Measurements from ENCODE around the gene PRCP.

Gene PRCP

DNA sequence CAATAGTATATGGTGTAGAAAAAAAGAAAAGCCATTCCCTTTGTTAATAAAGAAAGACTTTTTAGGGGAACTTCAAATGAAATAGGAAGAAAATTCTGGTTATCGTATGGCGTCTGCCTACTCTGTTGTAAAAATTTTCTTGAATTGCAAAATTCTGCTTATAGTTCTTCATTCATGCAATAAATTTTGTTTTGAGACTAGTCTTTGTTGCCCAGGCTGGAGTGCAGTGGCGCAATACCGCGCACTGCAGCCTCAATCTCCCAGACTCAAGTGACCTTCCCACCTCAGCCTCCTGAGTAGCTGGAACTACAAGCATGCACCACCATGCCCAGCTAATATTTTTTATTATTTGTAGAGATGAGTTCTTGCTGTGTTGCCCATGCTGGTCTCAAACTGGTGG lies 7.1 kb upstream of the PRCP start:
- H3K4me3 ChIP-seq (ENCODE audit: low read depth, low read length), result peak overlapping the region; percentile 71
- H2AFZ ChIP-seq (ENCODE audit: low read length, unreplicated experiment), result no peak overlapping the region
- no peak overlapping the region for H3K27ac ChIP-seq (ENCODE audit: low read depth, low read length)
- no peaks in the 10 kb centered on the region for H3K27me3 ChIP-seq (ENCODE audit: insufficient read depth, low read length)
- H3K79me2 ChIP-seq (ENCODE audit: control insufficient read depth, insufficient read depth, low read length, unreplicated experiment), result peaks cover 66% of the 10 kb centered on the region
- H3K4me1 ChIP-seq (ENCODE audit: control insufficient read depth, insufficient read depth, low read length, unreplicated experiment), result peaks cover 15% of the 10 kb centered on the region
- peaks cover 13% of the 10 kb centered on the region; the same call in 1 of the 2 replicates for H3K36me3 ChIP-seq (ENCODE audit: insufficient read depth, low read length)

DNA sequence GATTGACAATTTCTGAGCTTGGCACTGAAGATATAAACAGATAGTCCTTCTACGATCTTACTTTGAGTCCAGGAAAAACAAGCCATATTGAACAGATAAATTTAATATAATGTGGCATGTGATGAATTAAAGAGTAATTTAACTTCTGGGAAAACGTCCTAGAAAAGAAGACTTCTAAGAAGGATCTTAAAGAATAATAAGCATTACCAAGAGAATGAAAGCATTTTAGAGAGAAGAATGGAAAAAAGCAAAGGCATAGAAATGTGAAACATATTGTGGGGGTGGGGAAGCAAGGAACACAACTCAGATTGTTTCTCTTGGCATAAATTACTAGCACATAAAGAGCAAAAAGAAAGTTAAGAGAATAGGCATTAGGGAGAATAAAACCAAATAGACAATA lies 6.7 kb upstream of the PRCP start:
- Histone ChIP-seq H2AFZ (ENCODE audit: low read length, unreplicated experiment) (peak overlapping the region; percentile 43), H3K36me3 (ENCODE audit: insufficient read depth, low read length) (peaks cover 9% of the 10 kb centered on the region; the same call in 1 of the 2 replicates), H3K27ac (ENCODE audit: low read depth, low read length) (no peak overlapping the region), H3K4me3 (ENCODE audit: low read depth, low read length) (peak overlapping the region; percentile 71), H3K4me1 (ENCODE audit: control insufficient read depth, insufficient read depth, low read length, unreplicated experiment) (peaks cover 17% of the 10 kb centered on the region), H3K27me3 (ENCODE audit: insufficient read depth, low read length) (no peaks in the 10 kb centered on the region), H3K79me2 (ENCODE audit: control insufficient read depth, insufficient read depth, low read length, unreplicated experiment) (peaks cover 70% of the 10 kb centered on the region)

DNA sequence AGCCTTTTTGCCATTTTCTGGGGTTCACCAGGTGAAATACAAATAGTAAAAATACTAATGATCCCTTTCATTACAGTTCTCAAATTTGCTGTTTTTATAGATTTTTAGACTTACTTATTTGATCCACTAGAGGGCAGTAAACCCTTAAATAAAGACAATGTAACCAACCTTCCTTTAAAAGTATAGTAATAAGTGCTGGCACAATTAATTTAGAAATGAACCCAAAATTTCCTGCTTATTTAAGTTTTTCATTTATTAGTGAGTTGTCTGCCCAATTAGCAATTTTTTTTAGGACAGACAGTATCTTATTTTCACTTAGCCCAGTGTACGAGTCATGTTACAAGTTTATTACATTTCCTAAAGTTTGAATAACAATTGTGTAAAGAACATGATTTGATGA lies 6.0 kb upstream of the PRCP start:
- H3K27me3 ChIP-seq (ENCODE audit: insufficient read depth, low read length), result no peaks in the 10 kb centered on the region
- H3K27ac ChIP-seq (ENCODE audit: low read depth, low read length), result no peak overlapping the region
- peaks cover 17% of the 10 kb centered on the region for H3K4me1 ChIP-seq (ENCODE audit: control insufficient read depth, insufficient read depth, low read length, unreplicated experiment)
- H3K79me2 ChIP-seq (ENCODE audit: control insufficient read depth, insufficient read depth, low read length, unreplicated experiment), result peaks cover 72% of the 10 kb centered on the region
- peak overlapping the region; percentile 43 for H2AFZ ChIP-seq (ENCODE audit: low read length, unreplicated experiment)
- H3K36me3 ChIP-seq (ENCODE audit: insufficient read depth, low read length), result peaks cover 2% of the 10 kb centered on the region; the same call in 1 of the 2 replicates
- peak overlapping the region; percentile 71 for H3K4me3 ChIP-seq (ENCODE audit: low read depth, low read length)

- H2AFZ ChIP-seq (ENCODE audit: low read length, unreplicated experiment), result no peak overlapping the region
- H3K4me1 ChIP-seq (ENCODE audit: control insufficient read depth, insufficient read depth, low read length, unreplicated experiment), result peaks cover 21% of the 10 kb centered on the region
- H3K79me2 ChIP-seq (ENCODE audit: control insufficient read depth, insufficient read depth, low read length, unreplicated experiment), result peaks cover 69% of the 10 kb centered on the region
- H3K4me3 ChIP-seq (ENCODE audit: low read depth, low read length), result no peak overlapping the region
- H3K36me3 ChIP-seq (ENCODE audit: insufficient read depth, low read length), result no peaks in the 10 kb centered on the region
- H3K27me3 ChIP-seq (ENCODE audit: insufficient read depth, low read length), result no peaks in the 10 kb centered on the region
- H3K27ac ChIP-seq (ENCODE audit: low read depth, low read length), result no peak overlapping the region
These were observed 3.8 kb upstream of the PRCP start for GRCh38 chr11:82903843-82904586.

- no peaks in the 10 kb centered on the region for H3K36me3 ChIP-seq (ENCODE audit: insufficient read depth, low read length)
- no peak overlapping the region for H3K27ac ChIP-seq (ENCODE audit: low read depth, low read length)
- peaks cover 28% of the 10 kb centered on the region for H3K4me1 ChIP-seq (ENCODE audit: control insufficient read depth, insufficient read depth, low read length, unreplicated experiment)
- H3K4me3 ChIP-seq (ENCODE audit: low read depth, low read length), result peak overlapping the region; percentile 96; the same call in 1 of the 2 replicates
- no peaks in the 10 kb centered on the region for H3K27me3 ChIP-seq (ENCODE audit: insufficient read depth, low read length)
- H3K79me2 ChIP-seq (ENCODE audit: control insufficient read depth, insufficient read depth, low read length, unreplicated experiment), result peaks cover 66% of the 10 kb centered on the region
- no peak overlapping the region for H2AFZ ChIP-seq (ENCODE audit: low read length, unreplicated experiment)
These were observed 2.6 kb upstream of the PRCP start for GRCh38 chr11:82902880-82903279.

GRCh38 chr11:82901922-82902485 lies 1.8 kb upstream of the PRCP start:
- Histone ChIP-seq H2AFZ (ENCODE audit: low read length, unreplicated experiment) (peak overlapping the region; percentile 76), H3K79me2 (ENCODE audit: control insufficient read depth, insufficient read depth, low read length, unreplicated experiment) (peaks cover 60% of the 10 kb centered on the region), H3K4me3 (ENCODE audit: low read depth, low read length) (peak overlapping the region; percentile 96), H3K27ac (ENCODE audit: low read depth, low read length) (no peak overlapping the region), H3K36me3 (ENCODE audit: insufficient read depth, low read length) (no peaks in the 10 kb centered on the region), H3K27me3 (ENCODE audit: insufficient read depth, low read length) (no peaks in the 10 kb centered on the region), H3K4me1 (ENCODE audit: control insufficient read depth, insufficient read depth, low read length, unreplicated experiment) (peaks cover 23% of the 10 kb centered on the region)

- peaks cover 57% of the 10 kb centered on the region for H3K79me2 ChIP-seq (ENCODE audit: control insufficient read depth, insufficient read depth, low read length, unreplicated experiment)
- no peaks in the 10 kb centered on the region for H3K36me3 ChIP-seq (ENCODE audit: insufficient read depth, low read length)
- H2AFZ ChIP-seq (ENCODE audit: low read length, unreplicated experiment), result peak within 1 kb of the TSS; percentile 84
- H3K4me1 ChIP-seq (ENCODE audit: control insufficient read depth, insufficient read depth, low read length, unreplicated experiment), result peaks cover 21% of the 10 kb centered on the region
- H3K27me3 ChIP-seq (ENCODE audit: insufficient read depth, low read length), result no peaks in the 10 kb centered on the region
- peak within 1 kb of the TSS; percentile 81 for H3K27ac ChIP-seq (ENCODE audit: low read depth, low read length)
- H3K4me3 ChIP-seq (ENCODE audit: low read depth, low read length), result peak within 1 kb of the TSS; percentile 96
These were observed 1.1 kb upstream of the PRCP start, which contains the start of gene DDIAS for GRCh38 chr11:82901165-82901921. DDIAS (plus strand) TSS chr11:82901736; CDS start chr11:82914739, 13,003 bp downstream.

GRCh38 chr11:82899957-82900276 lies 313 bp downstream of the PRCP start:
- Histone ChIP-seq H3K27ac (ENCODE audit: low read depth, low read length) (peak overlapping the region; percentile 81; the same call in 1 of the 2 replicates), H3K27me3 (ENCODE audit: insufficient read depth, low read length) (no peaks in the 10 kb centered on the region), H3K4me1 (ENCODE audit: control insufficient read depth, insufficient read depth, low read length, unreplicated experiment) (peaks cover 20% of the 10 kb centered on the region), H3K79me2 (ENCODE audit: control insufficient read depth, insufficient read depth, low read length, unreplicated experiment) (peaks cover 48% of the 10 kb centered on the region), H2AFZ (ENCODE audit: low read length, unreplicated experiment) (peak overlapping the region; percentile 99), H3K36me3 (ENCODE audit: insufficient read depth, low read length) (no peaks in the 10 kb centered on the region), H3K4me3 (ENCODE audit: low read depth, low read length) (peak overlapping the region; percentile 96)

- peak overlapping the region; percentile 96 for H3K4me3 ChIP-seq (ENCODE audit: low read depth, low read length)
- peaks cover 20% of the 10 kb centered on the region for H3K4me1 ChIP-seq (ENCODE audit: control insufficient read depth, insufficient read depth, low read length, unreplicated experiment)
- H3K27ac ChIP-seq (ENCODE audit: low read depth, low read length), result no peak overlapping the region
- no peaks in the 10 kb centered on the region for H3K36me3 ChIP-seq (ENCODE audit: insufficient read depth, low read length)
- H3K79me2 ChIP-seq (ENCODE audit: control insufficient read depth, insufficient read depth, low read length, unreplicated experiment), result peaks cover 42% of the 10 kb centered on the region
- no peak overlapping the region for H2AFZ ChIP-seq (ENCODE audit: low read length, unreplicated experiment)
- H3K27me3 ChIP-seq (ENCODE audit: insufficient read depth, low read length), result no peaks in the 10 kb centered on the region
These were observed 927 bp downstream of the PRCP start for GRCh38 chr11:82899186-82899820.

DNA sequence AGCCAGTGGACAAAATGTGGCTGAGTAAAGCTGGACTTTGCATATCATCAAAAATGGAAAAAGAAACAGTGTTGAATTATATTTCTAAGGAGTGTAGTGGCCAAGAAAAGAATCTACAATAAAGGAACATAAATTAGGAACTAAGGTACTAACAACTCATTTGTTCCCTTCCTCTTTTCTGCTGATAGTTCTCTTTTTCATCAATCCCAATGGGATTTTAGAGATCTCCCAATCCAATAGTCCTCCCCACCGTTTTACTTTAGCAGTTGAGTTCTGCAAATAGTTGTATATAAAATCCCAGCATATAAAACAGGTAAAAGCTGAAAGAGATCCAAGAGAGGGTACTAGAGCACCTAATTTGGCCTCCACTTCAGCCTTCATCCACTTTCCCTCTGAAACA lies 2.0 kb downstream of the PRCP start:
- peaks cover 34% of the 10 kb centered on the region for H3K79me2 ChIP-seq (ENCODE audit: control insufficient read depth, insufficient read depth, low read length, unreplicated experiment)
- H3K27ac ChIP-seq (ENCODE audit: low read depth, low read length), result no peak overlapping the region
- no peaks in the 10 kb centered on the region for H3K27me3 ChIP-seq (ENCODE audit: insufficient read depth, low read length)
- H3K4me1 ChIP-seq (ENCODE audit: control insufficient read depth, insufficient read depth, low read length, unreplicated experiment), result peaks cover 20% of the 10 kb centered on the region
- peak overlapping the region; percentile 35 for H3K4me3 ChIP-seq (ENCODE audit: low read depth, low read length)
- H2AFZ ChIP-seq (ENCODE audit: low read length, unreplicated experiment), result no peak overlapping the region
- H3K36me3 ChIP-seq (ENCODE audit: insufficient read depth, low read length), result no peaks in the 10 kb centered on the region
